ENCODE measurements around the gene MAFG. TPM values are rescaled to one million over a fixed set of nuclear protein-coding genes. Genes with fewer than 3 reads are reported as not detected.
A peak's percentile ranks its signal among the peaks of the same experiment; 100 is the strongest.

MAFG gene
- total and polyA plus RNA-seq, 2 of the 13 experiments (the other 11 are each of a cell fraction or from before 2014, with no cell fraction given): 14.5 to 20.0 TPM

GRCh38 chr17:81902023-81902652 is 25.4 kb downstream of the MAFG start, which contains the start of gene NPB (continued):
- TF ChIP-seq ZKSCAN1 (IDR thresholded peaks at IDR 0.05; ENCODE audit: low read length) (no peak), EEA1 (CRISPR knock-in tag; IDR thresholded peaks at IDR 0.05; ENCODE audit: borderline replicate concordance) (no peak), MYNN (CRISPR knock-in tag; IDR thresholded peaks at IDR 0.05; ENCODE audit: low read depth) (no peak), CEBPZ (IDR thresholded peaks at IDR 0.05; ENCODE audit: low read length) (no peak), YEATS2 (CRISPR knock-in tag; IDR thresholded peaks at IDR 0.05; ENCODE audit: borderline replicate concordance) (no peak), NCOA5 (CRISPR knock-in tag; IDR thresholded peaks at IDR 0.05) (peak; percentile 97), ZNF414 (CRISPR knock-in tag; IDR thresholded peaks at IDR 0.05) (no peak), BCLAF1 (IDR thresholded peaks at IDR 0.05) (no peak), TMF1 (CRISPR knock-in tag; IDR thresholded peaks at IDR 0.05; ENCODE audit: low read depth) (peak; percentile 36; the same call in 1 of the 2 replicates), BORCS8-MEF2B (CRISPR knock-in tag; IDR thresholded peaks at IDR 0.05) (no peak), CBX2 (IDR thresholded peaks at IDR 0.05; ENCODE audit: low read depth, low read length) (no peak), CBX2 (CRISPR knock-in tag; IDR thresholded peaks at IDR 0.05; ENCODE audit: low read depth) (no peak), MLX (CRISPR knock-in tag; IDR thresholded peaks at IDR 0.05) (no peak), CENPT (CRISPR knock-in tag; IDR thresholded peaks at IDR 0.05; ENCODE audit: low read depth) (no peak), ARHGAP35 (CRISPR knock-in tag; IDR thresholded peaks at IDR 0.05; ENCODE audit: borderline replicate concordance) (no peak)
- TF ChIP-seq, protein P1, sequence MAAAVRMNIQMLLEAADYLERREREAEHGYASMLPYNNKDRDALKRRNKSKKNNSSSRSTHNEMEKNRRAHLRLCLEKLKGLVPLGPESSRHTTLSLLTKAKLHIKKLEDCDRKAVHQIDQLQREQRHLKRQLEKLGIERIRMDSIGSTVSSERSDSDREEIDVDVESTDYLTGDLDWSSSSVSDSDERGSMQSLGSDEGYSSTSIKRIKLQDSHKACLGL (CRISPR knock-in tag; IDR thresholded peaks at IDR 0.05): no peak; the same call in 1 of the 2 replicates
- TF ChIP-seq, protein P2, sequence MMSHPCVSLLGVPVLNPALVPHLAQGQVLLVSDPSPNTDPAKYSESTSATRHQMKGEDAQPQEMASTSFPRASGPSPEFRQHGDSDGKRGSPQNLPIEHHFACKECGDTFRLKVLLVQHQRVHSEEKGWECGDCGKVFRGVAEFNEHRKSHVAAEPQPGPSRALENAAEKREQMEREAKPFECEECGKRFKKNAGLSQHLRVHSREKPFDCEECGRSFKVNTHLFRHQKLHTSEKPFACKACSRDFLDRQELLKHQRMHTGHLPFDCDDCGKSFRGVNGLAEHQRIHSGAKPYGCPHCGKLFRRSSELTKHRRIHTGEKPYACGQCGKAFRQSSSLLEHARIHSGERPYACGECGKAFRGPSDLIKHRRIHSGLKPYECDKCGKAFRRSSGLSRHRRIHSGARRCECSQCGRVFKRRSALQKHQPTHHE (CRISPR knock-in tag; IDR thresholded peaks at IDR 0.05; ENCODE audit: borderline replicate concordance): no peak
- TF ChIP-seq, protein P3, sequence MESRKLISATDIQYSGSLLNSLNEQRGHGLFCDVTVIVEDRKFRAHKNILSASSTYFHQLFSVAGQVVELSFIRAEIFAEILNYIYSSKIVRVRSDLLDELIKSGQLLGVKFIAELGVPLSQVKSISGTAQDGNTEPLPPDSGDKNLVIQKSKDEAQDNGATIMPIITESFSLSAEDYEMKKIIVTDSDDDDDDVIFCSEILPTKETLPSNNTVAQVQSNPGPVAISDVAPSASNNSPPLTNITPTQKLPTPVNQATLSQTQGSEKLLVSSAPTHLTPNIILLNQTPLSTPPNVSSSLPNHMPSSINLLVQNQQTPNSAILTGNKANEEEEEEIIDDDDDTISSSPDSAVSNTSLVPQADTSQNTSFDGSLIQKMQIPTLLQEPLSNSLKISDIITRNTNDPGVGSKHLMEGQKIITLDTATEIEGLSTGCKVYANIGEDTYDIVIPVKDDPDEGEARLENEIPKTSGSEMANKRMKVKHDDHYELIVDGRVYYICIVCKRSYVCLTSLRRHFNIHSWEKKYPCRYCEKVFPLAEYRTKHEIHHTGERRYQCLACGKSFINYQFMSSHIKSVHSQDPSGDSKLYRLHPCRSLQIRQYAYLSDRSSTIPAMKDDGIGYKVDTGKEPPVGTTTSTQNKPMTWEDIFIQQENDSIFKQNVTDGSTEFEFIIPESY (CRISPR knock-in tag; IDR thresholded peaks at IDR 0.05): no peak; the same call in none of the 2 replicates

All from HepG2 (cell line).